Adipose tissue (tissue), 3 donors: ENCODE measurements around the gene TRPM5. TPM values are rescaled to one million over a fixed set of nuclear protein-coding genes. Genes with fewer than 3 reads are reported as not detected.
A peak's percentile ranks its signal among the peaks of the same experiment; 100 is the strongest.

Experiments used
- H3K27ac ChIP-seq: one replicate; pipeline ENCODE4 v1.5.1; 2013; ENCODE audit warnings: low read depth, low read length
- WGBS, 3 donors: extraction: QIAGEN DNeasy Blood & Tissue Kit; methylation state at CpG; one replicate each; pipeline ENCODE4 v1.1.7; 2013; 5-methylcytosine and 5-hydroxymethylcytosine counted together
- polyA plus RNA-seq, 3 donors: library from polyadenylated mRNA; stranded (reverse); fragments of 200-250 nt; gene quantifications; one replicate each; pipeline ENCODE4 v1.2.3, GENCODE V29; 2013
- donor health status: healthy with polysubstance abuse.
- donor health status: Bipolar disorder and iron deficiency.
- donor health status: healthy.

The TRPM5 gene
- polyA plus RNA-seq, 3 donors: 0.61 TPM; not detected in 2

GRCh38 chr11:2415601-2416380 is 28.5 kb downstream of the TRPM5 start:
- WGBS, 3 donors: 72 to 80% (median 74%) methylated on average over 32 to 34 of the region's 34 CpGs

GRCh38 chr11:2415171-2415570 is 29.1 kb downstream of the TRPM5 start:
- no peak overlapping the region for H3K27ac ChIP-seq
- WGBS, 3 donors: 83 to 86% (median 84%) methylated on average over 24 to 28 of the region's 28 CpGs

More at GRCh38 chr11:2415601-2416380, 28.5 kb downstream of the TRPM5 start:
- H3K27ac ChIP-seq: no peak overlapping the region

GRCh38 chr11:2414616-2415015 is 29.7 kb downstream of the TRPM5 start:
- H3K27ac ChIP-seq: no peak overlapping the region
- WGBS, 3 donors: 88 to 92% (median 88%) methylated on average over 33 to 35 of the region's 35 CpGs

GRCh38 chr11:2413742-2414579 is 30.4 kb downstream of the TRPM5 start:
- no peak overlapping the region for H3K27ac ChIP-seq
- WGBS, 3 donors: 84 to 91% (median 90%) methylated on average over 41 to 43 of the region's 43 CpGs

- 79 to 90% (median 87%) methylated on average over 6 of the region's 6 CpGs for WGBS, 3 donors
- H3K27ac ChIP-seq: no peak overlapping the region
These were observed 32.0 kb downstream of the TRPM5 start for GRCh38 chr11:2412323-2412722.

GRCh38 chr11:2411446-2412305 is 32.6 kb downstream of the TRPM5 start:
- no peak overlapping the region for H3K27ac ChIP-seq
- 72 to 80% (median 78%) methylated on average over 26 to 30 of the region's 30 CpGs for WGBS, 3 donors

- no peak overlapping the region for H3K27ac ChIP-seq
- 71 to 87% (median 83%) methylated on average over 9 of the region's 9 CpGs for WGBS, 3 donors
These were observed 33.7 kb downstream of the TRPM5 start for GRCh38 chr11:2410616-2411015.

- no peak overlapping the region for H3K27ac ChIP-seq
- 25 to 57% (median 54%) methylated on average over 39 to 42 of the region's 42 CpGs for WGBS, 3 donors
These were observed 34.5 kb downstream of the TRPM5 start for GRCh38 chr11:2409611-2410468.

- WGBS, 3 donors: 37 to 70% (median 68%) methylated on average over 16 of the region's 16 CpGs
- no peak overlapping the region for H3K27ac ChIP-seq
These were observed 35.2 kb downstream of the TRPM5 start for GRCh38 chr11:2409126-2409525.

GRCh38 chr11:2408671-2409070 is 35.6 kb downstream of the TRPM5 start:
- H3K27ac ChIP-seq: no peak overlapping the region
- WGBS, 3 donors: 66 to 75% (median 73%) methylated on average over 10 to 11 of the region's 11 CpGs

GRCh38 chr11:2406878-2407410 is 37.4 kb downstream of the TRPM5 start:
- 77 to 89% (median 84%) methylated on average over 21 to 24 of the region's 24 CpGs for WGBS, 3 donors

GRCh38 chr11:2406451-2406850 is 37.9 kb downstream of the TRPM5 start:
- 77 to 92% (median 88%) methylated on average over 13 to 14 of the region's 14 CpGs for WGBS, 3 donors
- no peak overlapping the region for H3K27ac ChIP-seq

More at GRCh38 chr11:2406878-2407410, 37.4 kb downstream of the TRPM5 start:
- H3K27ac ChIP-seq: no peak overlapping the region

GRCh38 chr11:2404735-2405196 is 39.5 kb downstream of the TRPM5 start:
- no peak overlapping the region for H3K27ac ChIP-seq
- WGBS, 3 donors: 67 to 72% (median 68%) methylated on average over 12 of the region's 12 CpGs

GRCh38 chr11:2402890-2403645 is 41.2 kb downstream of the TRPM5 start:
- no peak overlapping the region for H3K27ac ChIP-seq
- WGBS, 3 donors: 85 to 88% (median 88%) methylated on average over 31 of the region's 31 CpGs

- 89 to 91% (median 91%) methylated on average over 13 of the region's 13 CpGs for WGBS, 3 donors
- H3K27ac ChIP-seq: no peak overlapping the region
These were observed 42.2 kb downstream of the TRPM5 start for GRCh38 chr11:2402106-2402505.

GRCh38 chr11:2401436-2401984 is 42.8 kb downstream of the TRPM5 start:
- 30 to 44% (median 37%) methylated on average over 12 of the region's 12 CpGs for WGBS, 3 donors
- H3K27ac ChIP-seq: peak overlapping the region; percentile 95
